ENCODE measurements around the gene NDUFA8. TPM values are rescaled to one million over a fixed set of nuclear protein-coding genes. Genes with fewer than 3 reads are reported as not detected.

NDUFA8 gene
- total RNA-seq, 1 donor from 2014 or later = 40.2 TPM

DNA sequence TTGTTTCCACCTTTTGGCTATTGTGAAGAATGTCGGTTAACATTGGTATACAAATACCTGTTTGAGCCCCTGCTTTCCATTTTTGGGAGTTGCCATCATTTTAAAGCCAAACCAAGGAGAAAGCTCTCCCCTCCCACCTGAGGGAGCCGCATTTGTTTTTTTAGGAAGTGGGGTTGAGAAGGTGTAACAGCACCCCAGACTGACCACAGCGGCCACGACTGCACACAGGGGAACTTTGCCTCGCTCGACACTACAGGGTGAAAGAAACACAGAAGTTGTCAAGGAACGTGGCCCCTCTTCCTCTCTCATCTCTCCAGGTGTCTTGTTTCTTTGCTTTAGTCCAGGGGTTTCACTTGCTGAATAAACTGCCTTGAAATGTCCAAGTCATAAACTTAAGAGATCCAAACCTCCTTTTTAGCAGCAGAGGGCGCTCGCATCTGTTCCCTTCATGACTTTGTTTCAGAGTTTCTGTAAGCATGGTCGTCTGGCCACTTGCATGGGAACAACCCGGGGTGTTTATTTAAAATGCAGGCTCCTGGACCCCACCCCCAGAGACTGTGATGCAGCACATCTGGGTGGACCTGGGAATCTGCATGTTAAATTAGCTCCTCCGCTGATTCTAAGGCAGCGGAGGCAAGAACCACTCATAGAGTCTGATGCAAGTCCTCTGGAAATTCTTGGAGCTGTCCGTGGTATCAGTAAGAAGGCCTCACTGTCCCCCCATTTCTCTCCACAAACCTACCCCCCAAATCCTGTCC, 64.4 kb downstream of the NDUFA8 start:
- H3K4me1 ChIP-seq (ENCODE audit: control insufficient read depth in 3 of 3, insufficient read depth in 3 of 3, low read length in 3 of 3) = peaks cover 29 to 41% (median 32%) of the 10 kb centered on the region in 3 donors
- H3K9ac ChIP-seq (ENCODE audit: low read depth in 1 of 3, low read length in 3 of 3) = no peak overlapping the region
- no peaks in the 10 kb centered on the region for H3K9me3 ChIP-seq (ENCODE audit: control insufficient read depth in 3 of 3, low read length in 3 of 3)
- no peaks in the 10 kb centered on the region for H3K27me3 ChIP-seq (ENCODE audit: control insufficient read depth in 3 of 3, insufficient read depth in 3 of 3, low read length in 3 of 3)
- peaks cover 0 to 2% (median 0%) of the 10 kb centered on the region in 3 donors for H3K36me3 ChIP-seq (ENCODE audit: control insufficient read depth in 3 of 3, insufficient read depth in 3 of 3, low read length in 3 of 3)
- no peak overlapping the region for H3K4me3 ChIP-seq (ENCODE audit: low read length in 3 of 3)
- no peak overlapping the region for H3K27ac ChIP-seq (ENCODE audit: low read depth, low read length)

Small RNA genes within 50 kb of the gene (small RNA-seq; reads per million reads assigned to genes)
- gene MIR4478 = not detected

Other genes starting within 250 kb of the NDUFA8 start
- 13.0 TPM for gene TTLL11, start 66.5 kb downstream of the NDUFA8 start, total RNA-seq
- not detected for gene MORN5, start 129 bp upstream of the NDUFA8 start, total RNA-seq
- 2.1 TPM for gene LHX6, start 69.2 kb upstream of the NDUFA8 start, total RNA-seq
- 7.3 TPM for gene RBM18, start 105.1 kb upstream of the NDUFA8 start, total RNA-seq
- gene MRRF, start 105.1 kb upstream of the NDUFA8 start, total RNA-seq = 29.2 TPM
- gene PTGS1, start 211.2 kb upstream of the NDUFA8 start, total RNA-seq = 2.6 TPM

All from skeletal muscle tissue (tissue), 5 donors.